HG02870 (cell line): Measurements from ENCODE around the gene ZBTB45.

ENCODE experiments used
- ATAC-seq: cut with Tn5 transposase; IDR thresholded peaks from one replicate; pipeline ENCODE4 v1.9.1; 2021; ENCODE audit warnings: mild to moderate bottlenecking, moderate library complexity; ENCODE audit not compliant: unreplicated experiment

Gene ZBTB45

DNA sequence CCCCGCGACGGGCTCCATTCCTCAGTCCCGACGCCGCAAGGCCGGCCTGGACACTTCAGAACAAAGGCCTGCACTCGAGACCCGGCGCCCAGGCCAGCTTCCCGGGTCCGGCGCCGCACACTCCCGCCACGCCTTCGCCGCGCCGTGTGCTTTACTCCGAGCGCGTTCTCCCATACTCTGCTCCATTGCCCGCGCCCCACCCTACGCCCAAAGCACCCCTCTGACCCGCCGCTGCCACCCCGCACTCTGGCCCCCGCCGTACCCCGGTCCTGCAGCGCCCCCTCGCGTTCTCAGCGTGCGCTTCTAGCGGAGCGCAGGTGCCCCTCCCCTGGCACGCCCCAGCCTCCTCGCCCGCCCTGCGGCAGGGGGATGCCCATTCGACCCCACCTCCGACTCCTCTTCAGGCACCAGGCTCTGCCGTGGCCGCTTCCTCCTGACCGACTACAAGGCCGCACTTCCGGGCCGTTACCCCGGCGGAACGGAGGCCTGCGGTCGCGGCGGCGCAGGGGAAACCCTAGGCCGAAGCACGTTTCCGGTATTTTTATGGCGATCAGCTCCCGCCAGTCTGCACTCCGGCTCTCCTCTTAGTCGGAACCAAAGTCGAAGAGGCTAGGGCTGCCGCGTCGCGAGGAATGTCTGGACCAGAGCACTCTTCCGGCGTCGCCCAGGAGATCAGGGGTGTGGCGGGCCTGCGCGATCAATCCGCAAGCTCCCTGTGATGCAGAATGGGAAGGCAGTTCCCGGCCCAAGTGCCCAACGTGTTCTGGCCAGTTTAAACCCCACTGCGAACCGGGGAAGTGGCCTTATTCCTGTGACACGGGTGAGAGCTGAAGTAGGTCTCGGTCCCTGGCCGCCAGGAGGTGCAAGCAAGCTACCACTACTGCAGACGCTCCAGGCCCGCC lies at the start of gene ZBTB45:
TSS of gene ZBTB45 (minus strand) at position 456 of the 902 bp plus-strand sequence. CDS start 2,137 bp downstream, outside the sequence.
- ATAC-seq: peak; percentile 78

GRCh38 chr19:58568453-58569130 lies 49.0 kb upstream of the ZBTB45 start:
- ATAC-seq: no peak

- no peak for ATAC-seq
These were observed 47.4 kb upstream of the ZBTB45 start for GRCh38 chr19:58566989-58567388.

DNA sequence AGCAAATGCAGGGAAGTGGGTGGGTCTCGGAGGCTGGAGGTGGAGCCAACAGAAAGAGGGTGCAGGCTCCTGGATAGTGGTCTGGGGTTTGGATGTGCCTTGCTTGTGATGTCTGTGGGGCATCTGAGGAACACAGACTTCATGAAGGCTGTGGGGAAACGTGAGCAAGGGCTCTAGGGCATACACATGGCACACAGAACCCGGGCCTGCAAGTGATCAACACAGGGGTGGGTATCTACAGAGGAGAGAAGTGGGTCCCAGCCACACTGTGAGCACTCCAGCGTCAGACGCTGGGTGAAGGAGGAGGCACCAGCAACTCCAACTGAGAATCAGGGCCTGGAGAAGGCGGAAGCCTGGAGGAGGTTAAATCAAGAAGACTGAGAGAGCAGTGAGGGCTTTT lies 44.2 kb upstream of the ZBTB45 start:
- ATAC-seq: no peak

DNA sequence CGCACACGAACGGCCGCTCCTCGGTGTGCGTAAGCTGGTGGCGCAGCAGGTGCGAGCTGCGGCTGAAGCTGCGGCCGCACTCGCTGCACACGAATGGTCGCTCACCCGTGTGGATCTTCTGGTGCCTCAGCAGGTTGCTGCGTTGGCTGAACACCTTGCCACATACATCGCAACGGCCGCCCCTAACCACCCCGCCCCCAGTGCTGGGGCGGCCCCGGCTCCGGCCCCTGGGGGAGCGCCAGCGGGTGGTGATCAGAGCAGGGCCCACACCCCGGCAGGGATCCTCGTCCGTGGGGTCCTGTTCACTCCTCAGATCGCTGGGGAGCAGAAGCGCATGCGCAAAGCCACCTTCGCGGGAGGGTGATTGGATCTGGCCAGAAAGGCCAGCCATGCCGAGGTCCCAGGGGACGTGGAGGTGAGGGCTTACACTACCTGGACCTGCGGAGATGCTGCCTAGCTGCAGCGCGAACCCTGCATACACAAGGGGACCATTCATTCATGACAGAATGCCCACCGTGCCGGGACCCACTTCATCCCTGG lies 43.5 kb upstream of the ZBTB45 start:
- no peak for ATAC-seq

- no peak for ATAC-seq
These were observed 42.8 kb upstream of the ZBTB45 start for GRCh38 chr19:58562122-58563033.

DNA sequence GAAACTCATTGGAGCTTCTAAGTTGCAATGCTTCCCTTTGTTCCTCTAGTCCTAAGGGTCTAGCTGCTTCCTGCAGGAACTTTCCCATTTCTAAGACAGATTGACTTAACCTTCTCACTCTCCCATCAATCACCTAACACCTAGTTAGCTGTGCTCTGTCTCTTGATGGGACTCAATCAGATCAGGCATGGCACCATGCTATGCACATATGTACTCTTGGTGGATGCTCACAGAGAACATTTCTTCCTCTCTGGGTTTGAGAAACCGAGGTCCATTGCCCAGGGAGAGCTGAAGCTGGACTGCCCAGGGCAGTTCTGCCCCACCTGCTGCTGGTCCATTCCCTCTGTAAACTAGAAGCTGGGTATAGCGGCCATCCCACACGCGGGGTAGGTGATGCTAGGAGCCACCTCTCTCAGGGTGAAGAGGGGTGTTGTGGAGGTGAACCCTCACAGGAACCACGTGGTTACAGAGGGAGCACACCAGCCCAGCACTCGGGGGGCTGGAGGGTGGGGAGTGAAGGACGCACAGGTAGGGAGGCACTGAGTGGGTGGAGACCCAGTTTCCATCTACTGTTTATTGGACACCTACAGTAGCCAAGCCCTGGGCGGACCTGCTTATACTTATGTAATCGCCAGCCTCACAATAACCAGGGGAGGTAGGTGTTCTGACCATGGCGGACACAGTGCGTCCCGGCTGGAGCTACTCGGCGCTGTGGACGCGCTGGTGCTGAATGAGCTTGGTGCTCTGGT lies 41.9 kb upstream of the ZBTB45 start:
- no peak for ATAC-seq

- no peak for ATAC-seq
These were observed 41.3 kb upstream of the ZBTB45 start for GRCh38 chr19:58560921-58561320.

DNA sequence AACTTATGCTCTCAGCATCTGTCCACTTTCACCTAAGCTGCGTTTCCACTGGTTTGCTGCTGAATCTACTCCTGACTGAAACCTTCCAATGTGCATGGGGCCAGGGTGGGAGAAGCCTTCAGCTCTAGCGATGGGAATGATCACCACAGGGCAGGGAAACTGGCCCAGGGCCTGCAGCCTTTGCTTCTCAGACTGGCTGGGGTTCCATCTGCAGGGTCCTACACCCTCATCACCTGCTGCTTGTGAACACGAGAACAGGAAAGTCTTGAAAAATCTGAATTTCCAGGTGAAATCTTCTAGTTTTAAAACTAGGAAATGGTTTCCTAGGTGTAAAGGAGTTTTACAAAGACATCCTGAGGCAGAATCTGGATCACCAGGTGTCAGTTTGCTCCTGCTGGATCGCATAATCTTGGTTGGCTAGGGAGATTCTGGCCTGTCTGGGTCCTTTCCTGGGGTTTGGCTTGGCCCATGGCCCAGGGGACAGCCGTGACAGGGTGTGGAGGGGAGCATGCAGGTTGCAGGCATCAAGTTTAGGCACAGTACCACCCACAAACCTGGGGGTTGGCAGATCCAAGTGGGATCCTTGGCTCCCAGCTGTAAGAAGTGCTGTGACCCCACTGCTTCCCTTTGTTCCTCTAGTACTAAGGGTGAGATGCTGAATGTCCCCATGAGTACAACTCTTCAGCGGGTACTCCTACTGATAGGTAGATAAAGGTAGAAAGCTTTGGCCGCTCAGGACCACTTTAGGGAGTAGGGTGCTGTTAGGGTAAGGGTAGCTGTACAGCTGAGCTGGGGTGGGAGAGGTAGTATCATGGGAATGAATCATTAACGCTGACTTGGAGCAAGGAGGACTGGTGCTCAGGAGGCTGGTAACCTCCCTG lies 40.6 kb upstream of the ZBTB45 start:
- no peak for ATAC-seq

- no peak for ATAC-seq
These were observed 39.8 kb upstream of the ZBTB45 start for GRCh38 chr19:58559275-58560006.

DNA sequence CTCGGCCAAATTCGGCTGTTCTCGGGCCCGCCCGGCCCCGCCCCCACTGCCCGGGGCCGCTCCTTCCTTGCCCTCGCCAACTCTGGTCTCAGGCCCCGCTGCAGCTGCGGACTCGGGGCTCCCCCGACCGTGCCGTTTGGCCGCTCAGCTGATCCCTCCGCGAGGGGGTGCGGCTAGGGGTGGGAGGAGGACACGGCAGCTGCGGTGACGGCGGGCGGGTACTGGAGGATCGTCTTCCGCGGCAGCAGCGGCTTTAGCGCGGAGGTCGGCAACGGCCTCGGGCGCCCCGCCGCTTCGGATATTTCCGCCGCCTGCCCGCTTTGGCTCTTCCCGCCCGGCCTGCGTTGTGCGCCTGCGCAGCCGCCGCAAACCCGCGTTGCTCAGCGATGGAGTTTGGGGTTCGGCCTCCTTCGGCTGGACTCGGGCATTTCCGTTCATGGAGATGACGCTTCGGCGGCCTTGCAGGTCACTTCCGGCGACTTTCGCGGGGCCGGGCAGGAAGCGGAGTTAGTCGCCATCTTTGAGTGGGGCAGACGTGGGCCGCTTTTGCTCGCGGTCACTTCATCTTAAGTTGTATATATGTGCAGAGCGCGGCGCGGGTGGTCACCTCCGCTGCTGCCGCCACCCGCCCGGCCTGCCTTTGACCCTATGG lies 39.1 kb upstream of the ZBTB45 start:
- peak; percentile 52 for ATAC-seq

DNA sequence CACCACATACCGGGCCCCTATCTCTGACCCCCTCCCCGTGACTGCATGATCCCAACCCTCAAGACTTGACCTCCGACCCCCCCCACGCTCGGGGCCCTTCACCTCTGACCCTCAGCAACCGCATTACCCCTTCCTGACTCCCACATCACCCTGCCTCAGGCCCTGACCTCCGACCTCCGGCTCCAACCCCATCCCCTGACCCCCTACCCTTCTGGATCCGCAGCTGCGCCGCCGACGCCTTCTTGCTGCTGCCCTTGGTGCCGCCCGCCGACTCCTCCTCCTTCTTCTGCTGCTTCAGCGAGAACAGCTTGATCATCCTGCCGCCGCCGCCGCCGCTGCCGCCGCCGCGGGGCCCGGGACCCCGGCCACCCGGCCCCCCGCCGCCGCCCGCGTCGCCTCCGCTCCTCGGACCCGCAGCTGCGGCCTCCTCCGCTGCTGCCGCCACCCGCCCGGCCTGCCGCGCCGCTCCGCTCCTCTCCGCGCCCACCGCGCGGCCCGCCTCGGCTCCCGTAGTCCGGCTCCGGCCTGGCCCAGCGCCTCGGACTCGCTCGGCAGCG lies 38.5 kb upstream of the ZBTB45 start, which contains the start of gene UBE2M:
TSS of gene UBE2M (minus strand) at position 546 of the 557 bp plus-strand sequence. CDS start at position 316, 230 bp downstream.
- ATAC-seq: no peak

- ATAC-seq: no peak
These were observed 37.8 kb upstream of the ZBTB45 start for GRCh38 chr19:58557221-58558065.

- ATAC-seq: no peak
These were observed 37.1 kb upstream of the ZBTB45 start for GRCh38 chr19:58556622-58557220.

- ATAC-seq: no peak
These were observed 36.5 kb upstream of the ZBTB45 start for GRCh38 chr19:58555920-58556621.
